Measurements from ENCODE around the gene FGD6.
"Not testable (repeated sequence)": the region's sequence is repeated elsewhere in the genome, so short reads cannot be mapped to it uniquely, and the experiment has no call there.

Gene FGD6

GRCh38 chr12:95212586-95212985 lies 4.7 kb downstream of the FGD6 start:
- H3K4me3 ChIP-seq (ENCODE audit: low read length): no peak overlapping the region
- DNase-seq (ENCODE audit: low read depth, low spot score): no peak

- DNase-seq (ENCODE audit: low read depth, low spot score): no peak
- H3K4me3 ChIP-seq (ENCODE audit: low read length): no peak overlapping the region
Measured at GRCh38 chr12:95208678-95209077, 8.6 kb downstream of the FGD6 start.

GRCh38 chr12:95207407-95207806 lies 9.9 kb downstream of the FGD6 start:
- DNase-seq (ENCODE audit: low read depth, low spot score): no peak
- H3K4me3 ChIP-seq (ENCODE audit: low read length): no peak overlapping the region

GRCh38 chr12:95206916-95207315 lies 10.4 kb downstream of the FGD6 start:
- no peak overlapping the region for H3K4me3 ChIP-seq (ENCODE audit: low read length)
- DNase-seq (ENCODE audit: low read depth, low spot score): no peak

GRCh38 chr12:95205685-95206084 lies 11.6 kb downstream of the FGD6 start:
- DNase-seq (ENCODE audit: low read depth, low spot score): no peak
- H3K4me3 ChIP-seq (ENCODE audit: low read length): no peak overlapping the region

- no peak for DNase-seq (ENCODE audit: low read depth, low spot score)
- H3K4me3 ChIP-seq (ENCODE audit: low read length): no peak overlapping the region
Measured at GRCh38 chr12:95205016-95205624, 12.1 kb downstream of the FGD6 start.

GRCh38 chr12:95204141-95204866 lies 13.0 kb downstream of the FGD6 start:
- DNase-seq (ENCODE audit: low read depth, low spot score): no peak
- no peak overlapping the region for H3K4me3 ChIP-seq (ENCODE audit: low read length)

GRCh38 chr12:95203487-95204030 lies 13.7 kb downstream of the FGD6 start:
- DNase-seq (ENCODE audit: low read depth, low spot score): no peak
- no peak overlapping the region for H3K4me3 ChIP-seq (ENCODE audit: low read length)

GRCh38 chr12:95202691-95203486 lies 14.4 kb downstream of the FGD6 start:
- DNase-seq (ENCODE audit: low read depth, low spot score): no peak
- H3K4me3 ChIP-seq (ENCODE audit: low read length): no peak overlapping the region

GRCh38 chr12:95201056-95201670 lies 16.1 kb downstream of the FGD6 start:
- H3K4me3 ChIP-seq (ENCODE audit: low read length): no peak overlapping the region
- DNase-seq (ENCODE audit: low read depth, low spot score): no peak

- no peak for DNase-seq (ENCODE audit: low read depth, low spot score)
- no peak overlapping the region for H3K4me3 ChIP-seq (ENCODE audit: low read length)
Measured at GRCh38 chr12:95200128-95200894, 17.0 kb downstream of the FGD6 start.

- H3K4me3 ChIP-seq (ENCODE audit: low read length): no peak overlapping the region
- no peak for DNase-seq (ENCODE audit: low read depth, low spot score)
Measured at GRCh38 chr12:95198914-95199313, 18.4 kb downstream of the FGD6 start.

- H3K4me3 ChIP-seq (ENCODE audit: low read length): no peak overlapping the region
- DNase-seq (ENCODE audit: low read depth, low spot score): no peak
Measured at GRCh38 chr12:95197636-95198035, 19.6 kb downstream of the FGD6 start.

- not testable (repeated sequence) for H3K4me3 ChIP-seq (ENCODE audit: low read length); DNase-seq (ENCODE audit: low read depth, low spot score)
Measured at GRCh38 chr12:95196875-95197569, 20.2 kb downstream of the FGD6 start.

- no peak for DNase-seq (ENCODE audit: low read depth, low spot score)
- no peak overlapping the region for H3K4me3 ChIP-seq (ENCODE audit: low read length)
Measured at GRCh38 chr12:95195122-95195521, 22.1 kb downstream of the FGD6 start.

- DNase-seq (ENCODE audit: low read depth, low spot score): no peak
- no peak overlapping the region for H3K4me3 ChIP-seq (ENCODE audit: low read length)
Measured at GRCh38 chr12:95193139-95193538, 24.1 kb downstream of the FGD6 start.

GRCh38 chr12:95192271-95192670 lies 25.0 kb downstream of the FGD6 start:
- no peak overlapping the region for H3K4me3 ChIP-seq (ENCODE audit: low read length)
- no peak for DNase-seq (ENCODE audit: low read depth, low spot score)

- no peak for DNase-seq (ENCODE audit: low read depth, low spot score)
- H3K4me3 ChIP-seq (ENCODE audit: low read length): no peak overlapping the region
Measured at GRCh38 chr12:95191060-95191696, 26.1 kb downstream of the FGD6 start.
